Stomach (tissue), 9 donors: ENCODE data around the gene PCSK2. TPM values are rescaled to one million over a fixed set of nuclear protein-coding genes. Genes with fewer than 3 reads are reported as not detected.

Experiments used
- DNase-seq, 2 donors: peaks; one replicate each; pipeline versions ENCODE4 v3.0.0 to v3.0.0-alpha.2; 2013 to 2019
- H3K27ac ChIP-seq, 5 donors: fragments of 200-600 bp in 4 of 5; sonication (generic) in 4 of 5; one replicate each; pipeline ENCODE4 v1.5.1; 2013 to 2019; ENCODE audit warnings: mild to moderate bottlenecking in 1 of 5, moderate library complexity in 1 of 5
- H3K27me3 ChIP-seq, 3 donors: fragments of 200-600 bp; sonication (generic); one replicate each; pipeline ENCODE4 v1.5.1; 2017 to 2019; ENCODE audit warnings: mixed run types in 1 of 3
- H3K36me3 ChIP-seq, 4 donors: fragments of 200-600 bp; sonication (generic); 1 replicate in 3 of 4; 2 replicates in 1 of 4; pipeline ENCODE4 v1.5.1; 2016 to 2019
- H3K4me1 ChIP-seq, 4 donors: fragments of 200-600 bp; sonication (generic); one replicate each; pipeline ENCODE4 v1.5.1; 2016 to 2019
- H3K4me3 ChIP-seq, 4 donors: fragments of 200-600 bp; sonication (generic) in 3 of 4; one replicate each; pipeline ENCODE4 v1.5.1; 2016 to 2019; ENCODE audit warnings: mild to moderate bottlenecking in 1 of 4
- H3K9me3 ChIP-seq, 4 donors: fragments of 200-600 bp; sonication (generic); one replicate each; pipeline ENCODE4 v1.5.1; 2016 to 2019
- EP300 ChIP-seq: sonication (generic); formaldehyde crosslinking; IDR thresholded peaks from one replicate; pipeline ENCODE4 v1.6.1; 2017; ENCODE audit warnings: antibody characterized with exemption
- POLR2A ChIP-seq, 4 donors: fragments of 450-650 bp; IDR thresholded peaks; one replicate each; pipeline ENCODE4 v1.6.1; 2016; ENCODE audit warnings: antibody characterized with exemption in 4 of 4, control low read depth in 2 of 4, mild to moderate bottlenecking in 1 of 4, moderate library complexity in 1 of 4
- POLR2AphosphoS5 ChIP-seq, 3 donors: sonication (generic); formaldehyde crosslinking; IDR thresholded peaks; one replicate each; pipeline ENCODE4 v1.6.1; 2016; ENCODE audit warnings: antibody characterized with exemption in 3 of 3
- WGBS, 5 donors: extraction: QIAGEN DNeasy Blood & Tissue Kit in 3 of 5; methylation state at CpG; one replicate each; pipeline versions ENCODE4 v1.1.5 to v1.1.7; 2013 to 2018; 5-methylcytosine and 5-hydroxymethylcytosine counted together
- intact Hi-C: fragments of 100-400 bp; cut with DNase I; formaldehyde crosslinking; loops from one replicate; pipeline ENCODE4 v1.15.1; 2023; ENCODE audit warnings: low total_unique reads
- polyA plus RNA-seq, 3 donors: library from polyadenylated mRNA; stranded (reverse); fragments of 200-250 nt; gene quantifications; one replicate each; pipeline ENCODE4 v1.2.3, GENCODE V29; 2013
- total RNA-seq, 5 donors: library from RNA; depleted of rRNA; stranded (reverse); fragments of >200 nt; gene quantifications; one replicate each; pipeline versions ENCODE4 v1.1.0 to v1.2.3, GENCODE V29; 2014 to 2016
- TF ChIP-seq, protein P1 (sequence below), 7 experiments: fragments of 450-650 bp in 4 of 7; fragments of 200-600 bp in 3 of 7; sonication (generic) in 3 of 7; IDR thresholded peaks; one replicate each; pipeline ENCODE4 v1.5.1; 2016 to 2019; ENCODE audit warnings: antibody characterized with exemption in 7 of 7, control low read depth in 2 of 7, mild to moderate bottlenecking in 1 of 7
- donor health status: healthy with polysubstance abuse.
- donor health status: Bipolar disorder and iron deficiency.
- donor health status: healthy.

PCSK2 gene
- total and polyA plus RNA-seq, 8 donors, result 0.15 to 3.7 (median 1.2) TPM; not detected in 2

GRCh38 chr20:17510548-17510947 is 283.7 kb downstream of the PCSK2 start:
- 58 to 85% (median 81%) methylated on average over 4 of the region's 4 CpGs for WGBS, 5 donors
- Histone ChIP-seq H3K27me3 (no peaks in the 10 kb centered on the region), H3K4me3 (no peak overlapping the region), H3K36me3 (no peaks in the 10 kb centered on the region), H3K9me3 (no peaks in the 10 kb centered on the region), H3K4me1 (peaks cover 0 to 7% (median 1%) of the 10 kb centered on the region in 4 donors), H3K27ac (no peak overlapping the region)
- intact Hi-C loops, result no loop called here
- DNase-seq, result no peak
- TF ChIP-seq POLR2A (IDR thresholded peaks at IDR 0.05) (no peak), EP300 (no peak), POLR2AphosphoS5 (IDR thresholded peaks at IDR 0.05) (no peak)
- TF ChIP-seq, protein P1, sequence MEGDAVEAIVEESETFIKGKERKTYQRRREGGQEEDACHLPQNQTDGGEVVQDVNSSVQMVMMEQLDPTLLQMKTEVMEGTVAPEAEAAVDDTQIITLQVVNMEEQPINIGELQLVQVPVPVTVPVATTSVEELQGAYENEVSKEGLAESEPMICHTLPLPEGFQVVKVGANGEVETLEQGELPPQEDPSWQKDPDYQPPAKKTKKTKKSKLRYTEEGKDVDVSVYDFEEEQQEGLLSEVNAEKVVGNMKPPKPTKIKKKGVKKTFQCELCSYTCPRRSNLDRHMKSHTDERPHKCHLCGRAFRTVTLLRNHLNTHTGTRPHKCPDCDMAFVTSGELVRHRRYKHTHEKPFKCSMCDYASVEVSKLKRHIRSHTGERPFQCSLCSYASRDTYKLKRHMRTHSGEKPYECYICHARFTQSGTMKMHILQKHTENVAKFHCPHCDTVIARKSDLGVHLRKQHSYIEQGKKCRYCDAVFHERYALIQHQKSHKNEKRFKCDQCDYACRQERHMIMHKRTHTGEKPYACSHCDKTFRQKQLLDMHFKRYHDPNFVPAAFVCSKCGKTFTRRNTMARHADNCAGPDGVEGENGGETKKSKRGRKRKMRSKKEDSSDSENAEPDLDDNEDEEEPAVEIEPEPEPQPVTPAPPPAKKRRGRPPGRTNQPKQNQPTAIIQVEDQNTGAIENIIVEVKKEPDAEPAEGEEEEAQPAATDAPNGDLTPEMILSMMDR (IDR thresholded peaks at IDR 0.05), result no peak

DNA sequence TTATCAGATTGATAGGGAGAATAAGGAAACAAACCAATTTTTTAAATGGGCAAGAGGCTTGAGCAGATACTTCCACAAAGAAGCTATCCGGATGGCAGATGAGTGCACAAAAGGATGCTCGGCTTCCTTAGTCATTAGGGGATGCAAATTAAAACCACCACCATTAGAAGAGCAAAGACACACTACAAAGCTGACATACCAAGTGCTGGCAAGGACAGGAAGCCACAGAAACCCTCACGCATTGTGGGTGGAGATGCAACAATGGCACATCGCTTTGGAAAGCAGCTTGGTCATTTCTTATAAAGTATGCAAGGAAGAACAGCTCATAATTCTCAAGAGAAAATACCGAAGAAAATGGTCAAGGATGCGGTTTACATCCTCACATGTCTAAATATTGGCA is 284.6 kb downstream of the PCSK2 start:
- Histone ChIP-seq H3K4me3 (no peak overlapping the region), H3K27me3 (no peaks in the 10 kb centered on the region), H3K36me3 (no peaks in the 10 kb centered on the region), H3K27ac (no peak overlapping the region), H3K4me1 (no peaks in the 10 kb centered on the region), H3K9me3 (no peaks in the 10 kb centered on the region)
- TF ChIP-seq POLR2AphosphoS5 (IDR thresholded peaks at IDR 0.05) (no peak), POLR2A (IDR thresholded peaks at IDR 0.05) (no peak)
- TF ChIP-seq, protein P1 (IDR thresholded peaks at IDR 0.05), result no peak
- WGBS, 5 donors, result 72 to 87% (median 83%) methylated on average over 6 of the region's 6 CpGs
- intact Hi-C loops, result no loop called here
- DNase-seq, result no peak

- Histone ChIP-seq H3K27me3 (no peaks in the 10 kb centered on the region), H3K36me3 (no peaks in the 10 kb centered on the region), H3K4me1 (no peaks in the 10 kb centered on the region), H3K27ac (no peak overlapping the region), H3K9me3 (no peaks in the 10 kb centered on the region), H3K4me3 (no peak overlapping the region)
- intact Hi-C loops, result no loop called here
- TF ChIP-seq, protein P1 (IDR thresholded peaks at IDR 0.05), result no peak
- TF ChIP-seq POLR2A (IDR thresholded peaks at IDR 0.05) (no peak), EP300 (no peak)
- WGBS, 5 donors, result 86 to 100% (median 94%) methylated on average over 2 of the region's 2 CpGs
- no peak for DNase-seq
Measured at GRCh38 chr20:17513939-17514338, 287.1 kb downstream of the PCSK2 start.

DNA sequence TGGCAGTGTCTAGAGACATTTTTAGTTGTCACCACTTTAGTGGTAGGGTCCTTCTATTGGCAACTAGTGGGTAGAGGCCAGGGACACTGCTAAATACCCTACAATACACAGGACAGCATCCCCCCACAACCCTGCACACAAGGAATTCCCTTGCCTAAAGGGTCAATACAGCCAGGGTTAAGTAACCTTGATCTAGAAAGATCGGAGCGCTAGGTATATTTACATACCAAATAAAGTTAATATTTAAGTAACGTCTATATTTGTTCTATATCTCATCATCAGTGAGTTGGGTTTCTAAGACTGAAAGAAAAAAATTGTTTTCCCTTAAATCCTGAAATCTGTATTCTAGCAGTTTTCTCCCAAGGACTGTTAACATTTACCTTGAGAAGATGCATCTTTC is 288.2 kb downstream of the PCSK2 start:
- TF ChIP-seq, protein P1 (IDR thresholded peaks at IDR 0.05), result no peak
- TF ChIP-seq EP300 (no peak), POLR2A (IDR thresholded peaks at IDR 0.05) (no peak), POLR2AphosphoS5 (IDR thresholded peaks at IDR 0.05) (no peak)
- no peaks in the 10 kb centered on the region for H3K9me3 ChIP-seq
- H3K4me1 ChIP-seq, result no peaks in the 10 kb centered on the region
- no peaks in the 10 kb centered on the region for H3K27me3 ChIP-seq
- 33 to 68% (median 46%) methylated on average over 3 of the region's 3 CpGs for WGBS, 5 donors
- H3K27ac ChIP-seq, result no peak overlapping the region
- intact Hi-C loops, result no loop called here
- H3K36me3 ChIP-seq, result no peaks in the 10 kb centered on the region
- DNase-seq, result no peak
- no peak overlapping the region for H3K4me3 ChIP-seq
